NOMO-1 treated with dmso at 0.1 percent for 144 hours (cell line): Measurements from ENCODE around the gene XBP1.
"Not testable (repeated sequence)": the region's sequence is repeated elsewhere in the genome, so short reads cannot be mapped to it uniquely, and the experiment has no call there.

ENCODE experiments used
- DNase-seq: peaks from one replicate; lab custom pipeline; 2025; ENCODE audit not compliant: unreplicated experiment; lab: John Stamatoyannopoulos, UW

The XBP1 gene

DNA sequence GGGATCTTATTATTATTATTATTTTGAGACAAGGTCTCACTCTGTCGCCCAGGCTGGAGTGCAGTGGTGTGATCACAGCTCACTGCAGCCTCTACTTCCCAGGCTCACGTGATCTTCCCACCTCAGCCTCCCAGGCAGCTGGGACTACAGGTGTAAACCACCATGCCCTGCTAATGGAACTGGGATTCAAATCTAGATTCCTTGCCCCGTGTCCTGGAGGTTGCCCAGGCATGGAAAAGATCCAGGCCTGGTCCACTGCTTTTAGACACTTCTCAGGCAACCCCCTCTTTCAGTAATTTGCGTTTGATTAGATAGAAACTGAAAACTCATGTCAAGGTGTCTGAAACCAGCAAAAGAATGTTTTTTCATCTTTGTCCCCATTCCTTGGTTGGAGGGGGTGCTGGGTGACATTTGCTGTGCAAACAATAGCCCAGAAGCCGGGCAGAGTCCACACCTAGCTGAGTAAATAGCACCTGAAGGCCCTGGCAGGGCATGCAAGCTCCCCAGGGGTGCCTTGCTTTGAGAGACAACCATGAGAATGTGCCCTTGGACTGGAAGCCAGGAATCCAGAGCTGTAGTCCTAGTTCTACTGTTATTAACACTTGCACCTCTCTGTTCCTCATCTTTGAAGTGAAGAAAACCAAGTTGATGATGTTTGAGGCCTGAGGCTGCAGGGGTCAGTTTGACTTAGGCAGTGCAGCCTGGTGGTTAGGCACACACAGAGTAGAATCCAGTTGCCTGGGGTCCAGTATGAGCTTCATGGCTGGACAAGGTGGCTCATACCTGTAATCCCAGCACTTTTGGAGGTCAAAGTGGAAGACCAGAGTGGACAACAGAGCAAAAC, 19.1 kb upstream of the XBP1 start:
- DNase-seq, result no peak

DNA sequence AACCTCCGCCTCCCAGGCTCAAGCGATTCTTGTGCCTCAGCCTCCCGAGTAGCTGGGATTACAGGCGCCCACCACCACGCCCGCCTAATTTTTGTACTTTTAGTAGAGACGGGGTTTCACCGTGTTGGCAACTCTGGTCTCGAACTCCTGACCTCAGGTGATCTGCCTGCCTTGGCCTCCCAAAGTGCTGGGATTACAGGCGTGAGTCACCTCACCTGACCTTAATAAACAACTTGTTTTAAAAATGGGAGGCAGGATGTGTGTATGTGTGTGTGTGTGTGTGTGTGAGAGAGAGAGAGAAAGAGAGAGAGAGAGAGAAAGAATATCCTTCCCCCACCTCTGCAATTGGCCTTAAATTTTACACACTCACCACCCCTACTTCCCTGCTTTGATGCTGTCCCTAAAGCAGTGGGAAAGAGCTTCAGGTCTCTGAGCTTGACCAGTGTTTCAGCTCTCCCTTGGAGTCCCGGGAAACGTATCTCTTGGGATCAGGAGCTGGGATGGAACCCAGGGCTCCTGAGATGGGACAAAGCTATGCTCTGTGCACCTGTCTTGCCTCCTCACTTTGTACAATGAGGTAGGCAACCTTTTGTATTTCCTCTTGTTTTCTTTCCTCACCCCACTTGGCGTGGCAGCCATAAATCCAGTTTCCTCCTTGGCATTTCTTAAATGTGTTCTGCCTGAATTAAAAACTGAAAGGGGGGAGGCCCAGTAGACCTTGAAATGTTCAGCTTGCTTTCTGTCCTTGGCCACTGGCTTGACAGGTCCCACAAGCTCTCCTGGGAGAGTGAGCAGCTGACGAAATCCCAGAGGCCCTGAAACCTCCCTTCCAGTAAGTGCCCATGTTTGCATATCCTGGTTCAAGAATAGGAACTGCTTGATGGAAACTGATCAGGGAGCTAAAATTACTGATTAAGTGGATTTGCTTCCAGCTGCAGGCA, 17.8 kb upstream of the XBP1 start:
- DNase-seq, result no peak

DNA sequence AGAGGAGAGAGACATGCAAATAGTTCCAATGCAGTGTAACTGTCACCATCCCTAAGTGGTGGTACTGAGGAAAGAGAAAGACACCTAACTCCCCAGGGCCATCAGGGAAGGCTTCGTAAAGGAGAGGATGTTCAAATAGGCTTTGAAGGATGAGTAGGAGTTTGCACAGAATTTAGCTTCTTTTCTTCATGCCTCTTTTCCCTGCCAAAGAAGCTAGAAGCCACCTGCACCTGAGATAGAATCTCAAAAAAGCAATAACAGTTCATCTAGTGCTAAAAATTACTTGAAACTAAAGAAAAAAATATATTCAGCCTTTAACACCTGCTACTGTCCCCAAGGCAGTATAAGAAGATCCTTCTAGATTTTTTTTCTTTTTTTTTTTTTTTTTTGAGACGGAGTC, 16.7 kb upstream of the XBP1 start:
- no peak for DNase-seq

DNA sequence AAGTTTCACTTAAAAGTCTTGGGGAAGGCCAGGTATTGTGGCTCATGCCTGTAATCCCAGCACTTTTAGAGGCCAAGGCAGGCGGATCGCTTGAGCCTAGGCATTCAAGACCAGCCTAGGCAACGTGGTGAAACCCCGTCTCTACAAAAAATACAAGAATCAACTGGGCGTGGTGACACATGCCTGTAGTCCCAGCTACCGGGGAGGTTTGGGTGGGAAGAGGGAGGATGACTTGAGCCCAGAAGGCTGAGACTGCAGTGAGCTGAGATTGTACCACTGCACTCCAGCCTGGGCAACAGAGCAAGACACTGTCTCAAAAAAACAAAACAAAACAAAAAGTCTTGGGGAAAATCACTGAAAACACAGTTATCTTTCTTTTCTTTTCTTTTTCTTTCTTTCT, 15.4 kb upstream of the XBP1 start:
- no peak for DNase-seq

DNA sequence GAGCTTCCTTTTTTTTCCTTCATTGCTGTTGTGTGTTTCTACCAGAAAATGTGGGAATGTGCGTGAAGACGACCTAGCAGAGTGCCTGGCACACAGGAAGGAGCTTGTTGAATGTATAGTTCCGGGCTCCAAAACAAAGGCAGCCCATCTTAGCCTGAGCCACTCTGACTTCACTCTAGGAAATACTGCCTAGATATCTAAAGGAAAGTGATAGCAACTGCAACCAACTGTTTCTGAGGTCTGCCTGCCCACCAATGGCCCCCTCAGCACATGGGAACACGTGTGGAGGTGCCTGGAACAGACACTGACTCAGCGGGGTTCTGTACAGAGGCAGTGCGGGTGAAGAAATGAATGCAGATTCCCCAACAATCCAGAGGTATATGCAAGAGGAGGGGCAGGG, 14.7 kb upstream of the XBP1 start:
- no peak for DNase-seq

- DNase-seq, result peak; percentile 70
Measured at GRCh38 chr22:28813772-28814518, 13.6 kb upstream of the XBP1 start.

- DNase-seq, result no peak
Measured at GRCh38 chr22:28812516-28812915, 12.1 kb upstream of the XBP1 start.

GRCh38 chr22:28810821-28811491, 10.6 kb upstream of the XBP1 start:
- DNase-seq, result peak; percentile 76

DNA sequence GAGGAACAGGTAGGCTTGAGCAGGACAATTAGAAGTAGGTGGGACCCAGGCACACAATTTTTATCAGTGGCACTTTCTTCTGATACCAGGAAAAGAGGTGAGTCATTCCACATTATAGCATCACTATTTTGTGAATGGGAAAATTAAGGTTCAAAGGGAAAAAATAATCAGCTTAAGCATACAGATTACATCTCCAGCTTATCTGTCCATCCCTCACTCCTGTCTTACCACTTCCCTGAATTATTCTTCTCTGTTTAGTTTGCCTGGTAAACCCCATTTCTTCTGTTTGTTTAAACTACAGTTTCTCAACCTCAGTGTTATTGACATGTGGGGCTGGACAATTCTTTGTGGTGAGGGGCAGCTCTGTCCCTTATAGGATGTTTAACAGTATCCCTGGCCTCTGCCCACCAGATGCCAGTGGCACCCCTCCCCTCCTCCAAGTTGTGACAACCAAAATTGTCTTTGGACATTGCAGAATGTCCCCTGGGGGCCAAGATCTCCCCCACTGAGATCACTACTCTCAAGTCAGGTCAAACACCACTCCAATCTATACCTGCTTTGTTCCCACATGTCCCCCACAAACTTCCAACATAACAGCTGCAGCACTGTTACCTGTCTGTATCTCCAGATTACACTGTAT, 8.5 kb upstream of the XBP1 start:
- DNase-seq, result no peak

DNA sequence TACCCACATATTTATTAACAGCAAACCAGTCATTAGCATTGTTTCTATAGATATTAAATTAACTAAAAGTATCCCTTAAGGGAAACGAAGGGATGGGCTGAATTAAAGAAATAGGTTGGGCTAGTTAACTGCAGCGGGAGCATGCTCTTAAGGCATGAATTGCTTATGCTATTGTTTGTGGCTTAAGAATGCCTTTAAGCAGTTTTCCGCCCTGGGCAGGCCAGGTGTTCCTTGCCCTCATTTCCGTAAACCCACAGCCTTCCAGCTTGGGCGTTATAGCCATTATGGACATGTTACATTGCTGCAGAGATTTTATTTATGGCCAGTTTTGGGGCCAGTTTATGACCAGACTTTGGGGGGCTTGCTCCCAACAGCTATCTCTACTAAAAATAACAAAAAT, 5.1 kb upstream of the XBP1 start:
- not testable (repeated sequence) for DNase-seq

DNA sequence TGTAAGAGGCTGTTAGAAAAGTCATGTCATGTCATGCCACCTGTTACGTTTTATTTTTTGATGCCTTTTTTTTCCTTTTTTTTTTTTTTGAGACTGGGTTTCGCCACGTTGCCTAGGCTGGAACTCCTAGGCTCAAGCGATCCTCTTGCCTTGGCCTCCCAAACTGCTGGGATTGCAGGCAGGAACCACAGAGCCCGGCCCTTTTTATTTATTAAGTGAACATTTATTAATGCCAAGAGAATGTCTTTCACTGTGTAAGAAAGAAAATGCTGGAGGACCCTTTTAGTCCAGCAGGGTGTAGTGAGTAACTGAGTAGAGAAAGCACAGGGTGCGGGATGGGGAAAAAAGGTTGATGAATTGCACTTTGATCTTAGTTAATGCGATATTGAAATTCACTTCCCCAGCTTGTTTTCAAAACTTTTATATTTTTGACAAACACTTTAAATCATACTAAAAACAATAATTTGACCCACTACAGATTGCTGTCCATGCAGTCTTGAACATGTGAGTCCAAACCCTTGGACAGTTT, 2.3 kb upstream of the XBP1 start:
- DNase-seq, result no peak

DNA sequence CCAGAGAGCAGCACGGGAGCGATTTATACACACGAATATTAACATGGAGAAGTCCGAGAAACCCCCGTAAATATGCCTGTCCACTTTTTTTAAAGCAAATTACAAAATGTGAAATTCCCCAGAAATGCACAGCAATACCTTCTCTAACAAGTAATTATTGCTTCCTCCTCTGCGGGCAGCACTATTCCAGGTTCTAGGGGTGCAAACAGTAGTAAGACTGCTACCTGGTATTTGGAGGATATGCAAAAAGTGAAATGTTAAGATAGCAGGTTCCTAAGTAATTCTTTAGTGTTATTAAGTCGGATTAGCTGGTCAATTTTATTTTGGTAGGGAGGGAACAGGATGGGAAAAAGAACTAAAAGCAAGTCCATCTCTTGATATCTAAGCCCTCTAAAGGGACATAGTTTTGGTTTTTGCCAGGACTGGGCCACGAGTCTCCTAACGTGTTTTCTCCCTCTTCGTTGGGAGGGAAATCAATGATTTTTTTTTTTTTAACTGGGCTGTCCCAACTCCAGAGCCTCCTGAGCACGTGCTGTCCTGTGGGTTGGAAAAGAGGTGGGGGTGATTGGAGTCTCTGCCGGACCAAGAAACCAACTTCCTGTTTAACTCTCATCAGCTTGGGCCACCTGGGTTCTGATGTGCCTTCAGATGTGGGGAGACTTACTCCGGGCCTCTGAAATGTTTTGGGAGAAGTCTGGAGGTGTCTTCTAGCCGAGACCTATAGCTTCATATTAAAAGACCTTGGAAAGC, 1.7 kb upstream of the XBP1 start:
- no peak for DNase-seq

- DNase-seq, result no peak
Measured at GRCh38 chr22:28799606-28800307, 612 bp downstream of the XBP1 start.

GRCh38 chr22:28798810-28799605, 1.4 kb downstream of the XBP1 start:
- DNase-seq, result peak; percentile 59

DNA sequence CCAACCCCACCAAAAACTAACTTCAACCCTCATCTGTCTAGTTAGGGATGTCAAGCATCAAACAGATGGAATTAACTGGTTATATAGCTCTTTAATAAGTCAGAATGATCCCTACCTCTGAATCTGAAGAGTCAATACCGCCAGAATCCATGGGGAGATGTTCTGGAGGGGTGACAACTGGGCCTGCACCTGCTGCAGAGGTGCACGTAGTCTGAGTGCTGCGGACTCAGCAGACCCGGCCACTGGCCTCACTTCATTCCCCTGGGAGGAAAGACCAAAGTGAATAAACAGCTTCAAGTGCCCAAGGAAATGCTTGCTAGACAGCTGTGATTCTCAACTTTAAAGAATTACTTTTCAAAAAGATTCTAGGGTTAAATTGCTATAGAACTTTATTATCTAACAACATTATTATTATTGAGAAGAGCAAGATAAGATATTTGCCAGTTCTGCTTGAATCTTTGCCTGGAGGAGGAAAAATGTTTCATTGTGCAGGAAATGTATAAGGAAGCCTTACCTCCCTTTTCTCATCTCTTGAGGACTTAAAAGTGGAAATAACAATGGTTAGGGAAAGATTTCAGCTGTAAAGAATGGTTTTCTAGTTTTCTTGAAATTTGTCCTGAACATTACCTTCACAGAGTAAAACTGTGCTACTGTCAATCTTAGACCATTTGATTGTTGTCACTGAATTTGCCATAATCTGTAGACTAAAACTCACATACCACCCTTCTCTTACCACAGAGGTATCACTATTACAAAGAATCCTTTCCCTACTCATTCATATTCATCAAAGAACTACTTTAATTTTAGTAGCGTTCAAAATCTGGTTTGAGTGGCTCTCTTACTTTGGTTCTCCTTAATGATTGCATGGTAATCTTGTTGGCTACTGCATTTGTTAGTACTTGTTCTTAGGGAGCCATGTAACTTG, 4.2 kb downstream of the XBP1 start:
- no peak for DNase-seq

GRCh38 chr22:28795071-28795693, 5.2 kb downstream of the XBP1 start:
- no peak for DNase-seq
